Activated CD8-positive, alpha-beta memory T cell treated with anti-CD3 and anti-CD28 coated beads, Interleukin-2, amount 50 U/mL, for 1 hour (primary cell): ENCODE measurements around the gene BTBD16.

Experiments used
- DNase-seq: peaks from one replicate; pipeline ENCODE4 v3.0.0-alpha.2; 2020; ENCODE audit errors: extremely low read depth

Gene BTBD16

GRCh38 chr10:122271076-122271475 lies at the start of gene BTBD16:
Gene BTBD16, plus strand, starts transcription at chr10:122271296. Its CDS starts 3,786 bp downstream, at chr10:122275082.
- no peak for DNase-seq

DNA sequence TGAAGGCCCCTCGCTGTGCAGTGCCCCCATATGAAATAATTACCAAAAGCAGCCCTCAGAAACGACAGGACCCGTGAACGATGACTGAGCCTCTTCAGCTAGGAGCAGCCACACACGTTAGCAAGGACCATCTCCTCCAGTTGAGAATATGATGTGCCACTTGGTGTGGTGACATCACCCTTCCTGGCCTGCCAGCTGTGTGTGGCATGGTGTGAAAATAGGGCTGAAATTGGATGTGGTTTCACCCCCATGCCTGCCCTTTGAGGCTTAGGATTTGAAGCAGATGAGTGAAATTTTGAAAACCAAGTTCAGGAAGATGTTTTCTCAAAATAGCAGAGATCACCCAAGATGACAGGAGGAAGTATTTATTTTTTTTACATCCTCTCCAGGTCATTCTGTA lies 49.1 kb upstream of the BTBD16 start:
- DNase-seq, result no peak

DNA sequence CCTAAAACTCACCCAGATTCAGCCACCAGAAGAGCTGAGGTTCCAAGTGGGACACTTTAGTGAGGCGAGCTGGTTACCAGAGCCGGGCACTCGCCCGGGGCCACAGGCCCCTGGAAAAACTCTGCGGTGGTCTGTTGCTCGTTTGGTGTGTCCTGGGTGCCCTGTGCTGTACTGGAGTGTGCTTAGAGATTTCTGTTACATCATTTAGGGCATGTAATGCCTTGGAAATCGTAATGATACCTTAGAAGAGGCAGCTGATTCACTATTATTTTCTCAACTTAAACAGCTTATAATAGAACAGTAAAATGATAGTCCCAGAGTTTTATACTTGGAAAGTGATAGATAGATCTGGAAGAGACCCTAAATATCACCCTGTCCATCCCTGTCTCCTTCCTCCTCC lies 48.5 kb upstream of the BTBD16 start:
- no peak for DNase-seq

- no peak for DNase-seq
These were observed 46.9 kb upstream of the BTBD16 start for GRCh38 chr10:122224159-122224558.

GRCh38 chr10:122225330-122225729 lies 45.8 kb upstream of the BTBD16 start:
- no peak for DNase-seq

DNA sequence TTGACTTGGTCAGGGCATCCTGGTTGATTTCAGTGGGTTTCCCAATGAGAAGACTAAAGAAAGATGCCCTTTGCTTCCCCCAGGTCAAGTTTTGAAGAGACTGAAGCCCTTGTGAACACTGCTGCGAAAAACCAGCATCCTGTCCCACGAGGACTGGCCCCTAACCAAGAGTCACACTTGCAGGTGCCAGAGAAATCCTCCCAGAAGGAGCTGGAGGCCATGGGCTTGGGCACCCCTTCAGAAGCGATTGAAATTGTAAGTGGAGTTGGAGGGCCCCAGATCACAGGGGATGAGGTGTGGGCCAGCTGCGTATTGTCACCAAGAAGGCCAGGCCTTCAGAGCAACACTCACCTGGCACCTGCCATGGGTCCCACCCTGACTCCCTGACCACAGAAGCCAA lies 43.3 kb upstream of the BTBD16 start:
- DNase-seq, result no peak

DNA sequence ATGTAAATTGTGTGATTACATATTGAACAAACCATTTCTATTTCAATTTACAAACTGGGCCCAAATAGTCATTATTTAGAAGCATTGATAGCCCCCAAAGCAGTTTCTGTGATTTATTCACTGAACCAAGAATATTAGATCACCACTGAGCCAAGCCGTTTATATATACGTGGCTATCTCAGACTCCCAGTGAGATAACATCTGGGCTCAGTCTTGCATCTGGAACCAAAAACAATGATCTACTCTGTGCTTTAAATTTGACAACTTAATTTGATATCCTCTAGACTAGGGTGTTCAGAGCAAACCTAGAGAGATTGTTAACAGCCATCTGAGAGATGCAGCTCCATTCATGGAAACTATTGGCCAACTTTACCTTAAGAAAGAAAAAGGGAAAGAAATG lies 41.4 kb upstream of the BTBD16 start:
- DNase-seq, result no peak

- DNase-seq, result no peak
These were observed 40.9 kb upstream of the BTBD16 start for GRCh38 chr10:122230222-122230621.

DNA sequence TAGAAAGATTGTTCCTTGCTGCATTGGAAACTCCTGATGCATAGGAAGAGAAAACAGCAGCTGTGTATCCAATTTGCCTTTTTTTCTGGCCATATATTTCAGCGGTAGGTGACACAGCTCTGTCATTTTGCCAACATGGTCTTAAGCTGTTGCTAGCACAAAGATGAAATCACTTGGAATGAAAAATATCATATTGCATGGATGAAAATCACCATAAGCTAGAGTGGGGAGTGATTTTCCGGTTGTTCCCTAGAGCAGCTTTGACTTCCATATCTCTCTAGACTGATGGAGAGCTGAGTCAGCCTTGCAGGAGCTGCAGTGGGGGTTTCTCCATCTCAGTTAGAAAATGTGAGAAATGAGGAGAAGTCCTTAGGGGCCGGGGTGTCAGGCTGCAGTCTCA lies 38.3 kb upstream of the BTBD16 start:
- DNase-seq, result no peak

GRCh38 chr10:122233857-122234348 lies 37.2 kb upstream of the BTBD16 start:
- no peak for DNase-seq

DNA sequence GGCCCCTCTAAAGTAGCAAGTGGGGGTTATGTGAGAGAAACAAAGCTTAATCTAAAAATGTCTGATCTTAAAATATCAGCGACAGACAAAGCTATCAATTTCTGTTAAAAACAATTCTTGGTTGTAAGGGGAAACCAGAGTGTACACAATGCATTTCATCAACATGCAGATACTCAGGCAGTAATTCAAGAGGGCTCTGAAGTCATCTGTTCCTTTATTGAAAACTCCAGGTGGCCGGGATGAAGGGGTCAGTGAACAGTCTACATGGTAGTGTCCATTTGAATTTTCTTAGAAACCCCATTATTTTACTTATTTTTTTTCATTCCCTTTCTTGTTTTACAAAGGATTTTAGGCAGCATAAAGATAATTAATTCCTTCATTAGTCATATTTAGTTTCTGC lies 36.7 kb upstream of the BTBD16 start:
- no peak for DNase-seq

GRCh38 chr10:122236690-122237306 lies 34.3 kb upstream of the BTBD16 start:
- DNase-seq, result no peak

GRCh38 chr10:122237331-122237990 lies 33.6 kb upstream of the BTBD16 start:
- no peak for DNase-seq

GRCh38 chr10:122239578-122240257 lies 31.4 kb upstream of the BTBD16 start:
- no peak for DNase-seq

DNA sequence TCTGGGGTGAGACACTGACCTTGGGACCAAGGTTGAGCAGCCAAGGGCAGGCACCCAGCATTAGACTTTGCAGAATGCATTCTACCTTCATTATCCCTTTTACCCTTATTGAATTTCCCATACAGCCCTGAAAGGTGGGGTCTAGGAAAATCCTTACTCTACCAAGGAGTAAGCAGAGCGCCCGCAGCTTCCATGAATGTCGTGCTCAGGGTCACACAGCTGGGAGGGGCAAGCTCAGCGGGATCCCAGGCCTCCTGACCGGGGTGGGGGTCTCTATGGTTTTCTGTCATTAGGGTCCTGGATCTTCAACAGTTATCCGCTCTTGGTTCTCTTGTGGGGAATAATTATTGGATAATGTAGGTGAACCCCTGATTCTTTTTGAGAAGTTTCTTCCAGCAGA lies 30.7 kb upstream of the BTBD16 start:
- no peak for DNase-seq

GRCh38 chr10:122241836-122242235 lies 29.3 kb upstream of the BTBD16 start:
- no peak for DNase-seq

GRCh38 chr10:122243550-122243949 lies 27.5 kb upstream of the BTBD16 start:
- DNase-seq, result no peak

DNA sequence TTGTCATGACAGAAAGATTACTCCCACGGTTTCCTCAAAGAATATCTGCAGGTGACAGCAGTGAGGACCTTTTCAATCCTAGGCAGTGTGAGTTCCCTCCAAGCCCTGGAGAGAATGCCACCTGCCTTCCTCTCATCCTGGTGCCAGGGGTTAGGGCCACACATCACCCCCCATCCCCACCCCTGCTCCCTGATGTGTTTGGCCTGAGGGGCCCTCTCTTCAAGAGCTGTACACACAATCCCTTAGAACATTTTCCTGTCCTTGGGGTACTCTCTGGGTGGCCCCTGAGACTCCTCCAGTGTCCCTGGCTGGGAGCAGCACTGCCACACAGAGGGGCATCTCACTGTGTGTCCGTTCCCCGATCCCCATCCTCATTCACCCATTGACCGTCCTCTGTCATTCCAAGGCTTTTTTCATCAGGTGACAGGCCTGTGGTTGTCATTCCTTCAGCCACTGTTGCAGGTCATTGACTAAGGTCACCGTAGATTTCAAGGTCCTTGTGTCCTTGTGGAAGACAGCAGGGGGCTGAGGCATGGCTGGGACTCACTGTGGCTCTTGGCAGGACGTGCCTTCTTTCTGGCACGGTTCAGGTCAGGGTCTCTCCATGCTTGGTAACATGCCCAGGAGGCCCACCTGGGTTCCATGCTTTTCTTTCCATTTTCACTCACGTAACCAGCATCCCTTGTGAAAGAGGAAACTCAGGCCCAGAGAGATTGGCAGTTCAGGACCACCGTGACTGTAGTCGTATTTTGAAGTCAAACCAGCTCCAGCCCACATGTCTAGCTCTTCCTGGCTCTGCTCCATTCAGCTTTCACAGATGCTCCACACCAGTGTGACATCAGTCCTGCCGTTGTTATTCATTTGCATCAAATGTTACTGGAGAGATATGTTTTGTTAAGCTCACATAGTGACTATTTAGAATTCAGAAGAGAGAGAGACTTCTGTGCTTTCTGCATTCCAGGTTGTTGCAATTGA lies 26.8 kb upstream of the BTBD16 start:
- DNase-seq, result no peak

GRCh38 chr10:122245136-122245535 lies 26.0 kb upstream of the BTBD16 start:
- DNase-seq, result no peak

DNA sequence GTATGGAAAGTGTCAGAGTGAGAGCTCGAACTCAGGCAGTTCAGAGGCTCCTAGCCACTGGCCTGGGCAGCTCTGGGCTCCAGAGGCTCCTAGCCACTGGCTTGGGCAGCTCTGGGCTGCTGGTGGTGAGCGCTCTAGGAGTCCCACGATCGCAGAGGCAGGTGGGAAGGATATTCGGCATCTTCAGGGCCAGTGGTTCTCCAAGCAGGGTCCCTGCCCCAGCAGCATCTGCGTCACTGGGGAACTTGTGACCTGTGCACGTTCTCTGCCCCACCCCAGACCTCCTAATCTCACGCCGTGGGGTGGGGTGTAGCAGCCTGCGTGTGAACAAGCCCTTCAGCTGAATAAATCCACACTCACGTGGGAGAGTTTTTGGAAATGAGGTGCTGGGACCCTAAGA lies 25.2 kb upstream of the BTBD16 start:
- DNase-seq, result no peak

- DNase-seq, result no peak
These were observed 24.1 kb upstream of the BTBD16 start for GRCh38 chr10:122246830-122247520.
